IPS-18c (cell line): Measurements from ENCODE around the gene PITPNB.

Experiments
- H3K4me3 ChIP-seq: 2 replicates; pipeline ENCODE4 v1.7.0; 2013; ENCODE audit warnings: low read depth, mild to moderate bottlenecking, low read length, moderate library complexity; ENCODE audit not compliant: insufficient read depth
- H3K9me3 ChIP-seq: one replicate; pipeline ENCODE4 v1.6.1; 2013; ENCODE audit warnings: mild to moderate bottlenecking, low read length, moderate library complexity; ENCODE audit not compliant: control insufficient read depth, insufficient read depth

PITPNB gene

DNA sequence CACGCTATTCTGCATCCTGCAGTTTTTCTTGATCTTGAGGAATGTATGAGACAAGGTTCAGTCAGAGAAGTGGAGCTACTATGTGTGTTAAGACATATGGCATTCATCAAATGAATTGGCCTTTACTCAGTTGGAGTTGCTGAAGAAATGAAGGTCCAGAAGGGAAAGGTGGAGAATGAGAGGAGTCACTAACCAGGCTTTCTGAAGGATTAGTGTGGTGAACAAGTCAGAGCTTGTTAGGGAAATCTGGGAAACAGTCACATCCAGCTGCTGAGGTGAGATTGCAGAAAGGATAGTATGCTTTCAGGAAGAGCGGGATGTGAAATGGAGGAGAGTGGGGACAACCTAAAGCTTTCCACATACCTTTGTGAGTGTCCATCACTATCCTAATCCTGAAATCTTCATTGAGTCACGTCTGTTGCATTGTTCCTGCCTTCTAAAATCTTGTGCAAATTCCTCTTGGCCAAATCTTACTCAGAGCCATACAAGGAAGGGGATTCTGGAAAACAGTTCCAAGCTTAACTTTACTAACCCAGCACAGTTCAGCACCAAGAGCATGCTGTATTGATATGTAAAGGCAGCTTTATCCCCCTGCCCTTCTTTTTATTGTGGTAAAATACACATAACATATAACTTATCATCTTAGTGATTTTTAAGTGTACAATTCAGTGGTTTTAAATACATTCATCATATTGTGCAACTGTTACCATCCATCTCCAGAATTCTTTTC is 11.4 kb upstream of the PITPNB start:
- Histone ChIP-seq H3K4me3 (no peak overlapping the region), H3K9me3 (no peaks in the 10 kb centered on the region)

DNA sequence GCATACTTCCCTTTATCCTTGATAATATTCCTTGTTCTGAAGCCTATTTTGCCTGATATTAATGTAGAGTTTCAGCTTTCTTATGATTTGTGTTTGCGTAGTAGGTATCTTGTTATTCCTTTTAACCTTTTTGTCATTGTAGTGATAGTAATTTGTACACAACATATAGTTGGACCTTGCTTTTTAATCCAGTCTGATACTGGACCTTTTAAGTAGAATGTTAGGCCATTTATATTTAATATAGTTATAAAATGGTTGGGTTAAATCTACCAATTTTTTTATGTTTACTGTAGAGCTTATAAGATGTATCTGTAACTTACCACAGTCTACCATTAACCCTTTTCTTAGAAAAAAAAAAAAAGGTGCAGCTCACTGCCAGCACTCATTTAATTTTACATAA is 8.6 kb upstream of the PITPNB start:
- Histone ChIP-seq H3K9me3 (no peaks in the 10 kb centered on the region), H3K4me3 (no peak overlapping the region)

DNA sequence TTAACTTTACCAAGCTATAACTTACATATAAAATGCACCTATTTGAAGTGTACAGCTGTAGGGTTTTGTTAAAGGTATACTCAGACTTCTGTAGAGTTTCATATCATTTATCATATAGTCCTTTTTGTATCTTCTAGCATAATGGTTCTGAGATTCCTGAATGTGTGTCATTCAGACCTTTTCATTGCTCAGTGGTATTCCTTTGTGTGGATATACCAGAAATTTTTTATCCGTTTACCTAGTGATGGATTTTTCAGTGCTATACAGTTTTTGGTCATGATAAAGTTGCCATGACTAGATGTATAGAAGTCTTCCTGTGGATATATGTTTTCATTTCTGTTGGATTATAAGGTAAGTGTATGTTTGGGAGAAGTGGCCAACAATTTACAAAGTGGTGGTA is 6.3 kb upstream of the PITPNB start:
- no peaks in the 10 kb centered on the region for H3K9me3 ChIP-seq
- H3K4me3 ChIP-seq: no peak overlapping the region

DNA sequence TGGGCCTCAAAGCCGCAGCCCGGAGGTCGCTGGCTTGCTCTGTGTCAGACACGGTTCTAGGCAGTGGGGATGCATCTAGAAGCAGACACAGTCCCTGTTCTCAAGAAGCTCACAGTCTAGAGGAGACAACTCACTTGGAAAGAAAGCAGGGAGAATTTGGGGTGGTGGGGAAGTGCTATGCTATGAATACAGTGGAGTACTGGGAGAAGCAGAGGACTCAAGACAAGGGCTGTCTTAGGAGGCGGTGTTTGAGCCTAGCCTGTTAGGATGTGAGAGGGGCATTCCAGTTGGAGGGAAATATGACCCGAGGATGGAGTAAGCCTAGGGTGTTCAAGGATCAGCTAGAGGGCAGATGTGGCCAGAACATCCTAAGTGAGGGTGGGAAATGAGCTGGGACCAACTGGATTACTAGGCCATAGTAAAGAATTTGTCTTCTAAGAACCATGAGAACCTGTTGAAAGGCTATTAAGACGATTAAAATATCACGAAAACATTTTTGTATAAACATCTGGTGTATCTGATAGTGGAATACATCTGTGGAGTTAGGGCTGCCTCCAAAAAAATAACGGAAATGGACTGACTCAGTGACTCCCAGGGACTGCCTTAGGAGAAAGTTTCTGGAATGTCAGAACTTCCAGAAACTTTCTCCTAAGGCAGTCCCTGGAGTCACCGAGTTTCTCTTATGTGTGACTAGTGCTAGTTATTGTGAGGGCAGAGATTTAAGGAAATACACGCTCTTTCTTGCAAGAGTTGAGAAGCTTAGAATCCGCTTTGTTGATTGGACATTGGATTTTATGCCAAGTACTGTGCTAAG is 1.1 kb upstream of the PITPNB start:
- Histone ChIP-seq H3K9me3 (no peaks in the 10 kb centered on the region), H3K4me3 (peak overlapping the region; percentile 71)

DNA sequence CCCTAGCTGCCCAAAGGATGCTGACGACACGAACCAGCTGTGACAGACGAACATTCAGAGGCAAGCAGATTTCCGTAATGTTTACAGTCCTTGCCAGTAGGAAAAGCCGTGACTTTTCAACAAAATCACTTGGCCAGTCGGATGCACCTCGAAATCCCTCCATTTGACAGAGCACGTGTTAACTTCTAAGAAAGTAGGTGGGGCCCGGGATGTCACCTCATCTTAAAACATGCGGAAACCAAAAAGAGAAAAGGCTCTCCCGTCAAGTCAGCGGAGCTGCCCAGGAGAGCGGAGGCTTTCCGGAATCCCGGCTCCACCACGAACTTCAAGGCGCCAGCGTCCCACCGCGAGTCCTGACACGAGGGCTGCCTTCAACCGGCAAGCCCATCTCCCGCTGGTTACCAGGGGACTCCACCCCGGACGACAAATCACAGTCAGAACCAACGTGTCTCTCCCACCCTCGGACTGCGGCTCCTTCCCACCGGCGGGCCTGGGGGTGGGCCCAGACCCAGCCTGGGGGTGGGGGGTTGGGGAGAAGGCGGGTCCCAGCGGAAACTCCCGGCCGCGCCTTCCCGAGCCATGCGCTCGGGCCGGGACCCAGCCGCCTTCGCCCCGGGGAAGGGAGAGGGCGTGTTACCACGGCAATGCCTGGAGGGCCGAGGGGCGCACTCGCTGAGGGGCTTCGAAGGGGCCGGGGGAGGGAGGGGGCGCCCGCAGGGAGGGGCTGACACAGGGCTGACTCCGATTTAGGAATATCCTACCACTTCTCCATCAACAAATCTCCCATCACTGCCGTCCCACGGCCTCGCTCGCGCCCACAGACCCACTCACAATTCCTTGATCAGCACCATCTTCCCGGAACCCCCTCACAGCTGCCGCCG is 475 bp downstream of the PITPNB start:
- Histone ChIP-seq H3K9me3 (no peaks in the 10 kb centered on the region), H3K4me3 (peak overlapping the region; percentile 71)

DNA sequence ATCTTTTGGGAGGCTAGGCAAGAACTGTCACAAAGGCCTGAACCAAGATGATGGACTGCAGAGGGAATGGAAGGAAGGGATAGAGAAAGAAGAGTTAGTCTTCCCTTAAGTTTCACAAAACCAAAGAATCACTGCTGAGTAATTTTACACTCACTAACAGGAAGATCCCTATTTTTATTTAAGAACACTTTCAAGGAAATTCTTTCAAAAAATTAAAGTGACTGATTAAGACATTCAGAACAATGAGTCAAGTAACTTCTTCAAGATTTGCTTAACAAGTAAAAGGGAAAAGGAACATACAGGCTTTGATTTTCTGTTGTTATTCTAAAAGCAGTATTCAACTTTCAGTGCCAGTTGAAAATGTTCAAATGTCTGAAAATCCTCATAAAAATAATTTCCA is 3.1 kb downstream of the PITPNB start:
- Histone ChIP-seq H3K4me3 (no peak overlapping the region), H3K9me3 (no peaks in the 10 kb centered on the region)

DNA sequence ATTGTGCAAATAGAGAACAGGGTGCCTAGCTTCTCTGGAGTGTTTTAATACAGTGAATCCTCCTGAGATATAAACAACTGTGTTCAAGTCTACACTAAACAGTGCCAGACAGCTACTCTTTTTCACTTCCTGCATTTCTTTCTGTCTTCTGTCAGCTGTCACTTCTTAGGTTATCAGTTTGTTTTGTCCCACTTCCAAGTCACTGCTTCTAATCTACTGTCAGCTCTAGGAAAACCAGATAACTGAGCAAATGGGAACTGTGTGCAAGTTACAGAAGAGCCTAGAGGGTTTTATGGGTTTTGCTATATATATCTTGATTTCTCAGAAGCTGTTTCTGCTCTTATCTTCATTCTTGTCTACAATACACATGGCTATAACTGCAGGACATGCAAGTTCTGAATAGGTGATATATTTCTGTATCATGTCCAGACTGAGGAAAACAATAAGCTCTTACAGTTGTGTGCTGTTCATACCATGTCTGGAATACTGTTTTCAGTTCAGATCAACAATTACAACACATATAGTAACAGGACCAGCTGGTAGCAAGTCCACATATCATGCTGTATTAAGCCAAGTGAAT is 5.8 kb downstream of the PITPNB start:
- Histone ChIP-seq H3K9me3 (no peaks in the 10 kb centered on the region), H3K4me3 (no peak overlapping the region)

DNA sequence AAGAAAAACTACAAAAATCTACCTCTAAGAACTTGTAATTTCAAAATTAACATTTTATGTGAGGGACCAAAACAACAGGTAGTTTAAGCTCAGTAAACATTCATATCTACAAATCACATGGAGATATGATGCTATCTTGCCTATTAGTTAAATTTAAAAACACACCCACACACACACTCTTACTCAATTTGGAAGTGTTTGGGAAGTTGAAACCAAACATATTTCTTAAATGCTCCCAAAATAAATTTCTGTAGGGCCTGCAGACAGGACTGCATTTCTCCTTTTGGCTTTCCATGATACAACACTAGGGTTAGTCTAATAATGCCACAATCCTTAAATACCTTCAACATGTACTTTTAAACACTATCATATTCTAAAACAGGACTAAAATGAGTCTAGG is 7.0 kb downstream of the PITPNB start:
- no peaks in the 10 kb centered on the region for H3K9me3 ChIP-seq
- H3K4me3 ChIP-seq: no peak overlapping the region

DNA sequence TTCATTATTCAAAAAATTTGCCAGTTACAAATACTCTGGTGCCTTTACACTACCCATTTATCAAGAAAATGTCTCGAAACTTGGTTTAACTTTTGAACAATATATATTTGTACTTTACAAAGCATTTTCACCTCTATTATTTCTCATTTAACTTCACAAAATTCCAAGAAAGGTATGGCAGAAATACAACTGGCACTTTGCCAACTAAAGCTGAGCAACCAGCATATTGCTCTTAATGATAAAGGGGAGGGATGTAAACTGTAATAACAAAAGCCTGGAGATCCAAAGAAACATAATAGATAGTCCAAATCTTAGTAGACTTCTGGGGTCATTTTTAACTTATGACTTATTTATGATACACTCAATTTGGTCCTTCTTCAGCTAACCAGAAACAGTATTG is 7.7 kb downstream of the PITPNB start:
- Histone ChIP-seq H3K4me3 (no peak overlapping the region), H3K9me3 (no peaks in the 10 kb centered on the region)

DNA sequence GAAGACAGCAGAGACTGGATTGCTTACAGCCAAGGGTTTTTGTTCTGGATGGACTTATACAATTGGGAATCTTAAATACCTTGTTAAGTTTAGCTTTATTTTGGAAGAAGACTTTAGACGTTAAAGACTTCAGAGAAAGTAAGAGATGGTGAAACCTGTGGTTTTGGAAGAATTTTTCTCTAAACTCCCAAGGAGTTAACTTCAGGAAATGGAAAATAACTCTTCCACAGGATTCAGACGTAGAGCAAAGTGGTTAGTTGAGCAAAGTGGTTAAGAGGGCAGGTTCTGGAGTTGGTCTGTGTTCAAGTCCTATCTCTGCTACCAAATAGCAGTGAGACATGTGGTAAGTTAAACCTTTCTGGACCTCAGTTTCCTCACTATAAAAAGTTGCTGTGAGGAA is 12.8 kb downstream of the PITPNB start:
- H3K4me3 ChIP-seq: no peak overlapping the region
- no peaks in the 10 kb centered on the region for H3K9me3 ChIP-seq

DNA sequence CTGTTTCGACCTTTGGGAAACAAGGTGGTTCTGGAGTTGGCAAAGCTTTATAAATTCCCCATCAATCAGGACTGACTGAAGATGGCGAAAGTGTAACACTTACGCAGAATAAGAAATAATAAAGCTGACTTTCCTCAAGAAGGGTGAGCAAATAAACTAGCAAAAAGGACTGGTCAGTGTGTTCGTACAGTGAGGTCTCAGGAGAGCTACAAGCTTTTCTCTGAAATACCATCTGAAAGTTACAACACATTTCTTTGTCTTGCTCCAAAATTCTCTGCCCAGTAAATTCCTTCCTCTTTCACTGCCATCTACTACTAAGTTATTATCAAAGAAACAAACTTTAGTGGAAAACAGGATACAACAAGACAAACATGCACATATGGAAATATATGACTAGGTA is 13.4 kb downstream of the PITPNB start:
- Histone ChIP-seq H3K9me3 (no peaks in the 10 kb centered on the region), H3K4me3 (no peak overlapping the region)

DNA sequence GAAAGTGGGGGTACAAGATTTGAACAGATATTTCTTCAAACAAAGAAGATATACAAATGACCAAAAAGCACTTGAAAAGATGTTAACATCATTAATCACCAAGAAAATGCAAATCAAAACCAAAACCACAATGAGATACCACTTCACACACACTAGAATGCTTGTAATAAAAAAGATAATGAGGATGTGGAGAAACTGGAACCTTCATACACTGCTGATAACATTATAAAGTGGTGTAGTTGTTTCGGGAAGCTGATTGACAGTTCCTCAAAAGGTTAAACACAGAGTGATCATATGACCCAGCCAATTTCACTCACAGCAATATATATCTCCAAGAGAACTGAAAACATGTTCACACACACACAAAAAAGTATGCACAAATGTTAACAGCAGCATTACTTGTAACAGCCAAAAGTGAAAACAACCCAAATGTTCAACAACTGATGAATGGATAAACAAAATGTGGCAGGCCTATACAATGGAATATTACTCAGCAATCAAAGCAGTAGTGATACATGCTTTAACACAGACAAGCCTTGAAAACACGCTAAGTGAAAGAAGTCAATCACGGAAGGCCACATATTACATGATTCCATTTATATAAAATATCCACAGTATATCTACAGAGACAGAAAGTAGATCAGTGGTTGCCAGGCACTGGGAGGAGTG is 15.1 kb downstream of the PITPNB start:
- no peak overlapping the region for H3K4me3 ChIP-seq
- no peaks in the 10 kb centered on the region for H3K9me3 ChIP-seq

DNA sequence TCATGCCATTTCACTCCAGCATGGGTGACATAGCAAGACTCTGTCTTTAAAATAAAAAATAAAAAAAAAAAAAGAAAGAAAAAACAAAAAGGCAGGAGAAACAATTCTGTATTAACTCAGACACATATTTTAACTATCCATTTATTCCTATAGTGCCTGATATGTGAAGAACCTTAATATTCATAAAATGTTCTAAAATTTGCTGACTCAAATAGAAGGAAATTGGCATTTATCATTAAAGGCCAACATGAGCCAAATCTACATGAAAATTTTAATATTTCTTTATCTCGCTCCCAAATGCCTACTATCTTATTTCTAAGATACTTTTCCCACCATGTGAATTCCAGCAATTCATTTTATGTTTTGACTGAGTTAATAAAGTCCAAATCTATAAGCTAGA is 18.9 kb downstream of the PITPNB start:
- no peaks in the 10 kb centered on the region for H3K9me3 ChIP-seq

DNA sequence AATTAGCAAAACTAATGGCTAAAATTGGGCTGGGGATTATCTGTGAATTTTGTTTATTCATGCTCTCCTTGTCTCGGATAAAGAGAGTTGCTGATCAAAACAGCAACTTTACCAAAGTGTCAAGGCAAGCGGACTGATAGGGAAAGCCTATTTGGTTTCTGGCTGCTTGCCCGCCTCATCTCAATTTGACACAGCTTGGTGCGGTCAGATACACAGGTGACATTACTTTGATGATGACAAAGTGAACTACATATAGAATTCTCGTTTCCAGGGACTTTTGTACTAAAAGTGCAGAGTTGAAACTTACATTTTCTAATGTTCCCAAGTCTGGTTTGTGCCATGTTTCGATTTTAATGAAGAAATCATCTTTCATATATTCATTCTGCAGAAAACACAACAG is 22.8 kb downstream of the PITPNB start:
- Histone ChIP-seq H3K9me3 (no peaks in the 10 kb centered on the region), H3K4me3 (no peak overlapping the region)

More for the DNA sequence above, 18.9 kb downstream of the PITPNB start:
- no peak overlapping the region for H3K4me3 ChIP-seq

DNA sequence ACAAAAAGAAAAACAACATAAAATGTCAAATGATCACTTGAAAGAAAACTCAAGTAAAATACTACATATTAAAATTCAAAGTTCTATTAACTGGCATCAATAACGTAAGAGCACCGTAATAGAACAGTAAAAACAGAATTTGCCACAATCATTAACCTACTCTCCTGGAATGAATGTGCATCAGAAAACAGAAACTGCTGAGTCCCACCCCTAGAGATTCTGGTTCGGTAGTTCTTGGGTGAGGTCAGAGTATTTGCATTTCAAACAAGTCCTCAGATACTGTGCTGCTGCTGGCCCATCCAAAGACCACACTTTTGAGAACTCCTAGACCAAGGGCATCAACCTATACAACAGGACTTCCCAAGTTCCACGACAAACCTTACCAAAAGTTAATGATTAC is 23.5 kb downstream of the PITPNB start:
- Histone ChIP-seq H3K9me3 (no peaks in the 10 kb centered on the region), H3K4me3 (no peak overlapping the region)

DNA sequence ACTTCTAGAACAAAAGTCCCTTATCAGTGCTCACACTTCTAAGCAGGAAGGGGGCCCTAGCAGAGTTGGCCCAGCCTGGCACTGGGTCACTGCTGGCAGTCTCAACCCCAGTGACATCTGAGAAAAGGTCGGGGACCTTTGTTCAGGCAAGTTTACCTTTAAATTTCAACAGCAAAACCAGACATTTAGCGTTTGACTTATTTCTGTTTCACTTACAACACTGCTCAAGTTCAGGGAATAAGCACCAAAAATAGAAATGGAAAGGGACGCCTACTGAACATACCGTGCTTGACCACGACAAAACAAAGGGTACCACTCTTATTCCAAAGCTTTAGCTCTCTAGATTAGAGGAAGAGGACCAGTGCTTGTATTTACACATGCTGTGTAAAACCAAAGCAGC is 26.2 kb downstream of the PITPNB start:
- no peaks in the 10 kb centered on the region for H3K9me3 ChIP-seq

DNA sequence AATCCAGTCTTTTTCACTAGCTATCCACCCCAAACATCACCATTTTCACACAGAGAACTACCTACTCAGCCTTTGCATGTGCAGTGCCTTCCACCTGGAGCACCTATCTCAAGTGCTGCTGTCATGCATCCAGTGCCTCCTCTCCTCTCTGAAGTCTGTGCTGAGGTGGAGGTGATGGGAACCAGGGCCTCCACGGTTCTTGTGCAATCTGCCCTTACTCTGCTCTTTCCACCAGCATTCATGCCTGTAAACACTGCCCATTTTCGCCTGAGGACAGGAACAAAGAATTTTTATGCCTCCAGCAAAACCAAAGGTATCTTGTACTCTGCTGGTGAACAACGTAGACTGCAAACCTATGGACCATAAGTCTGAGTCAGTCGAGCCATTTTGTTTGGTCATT is 27.0 kb downstream of the PITPNB start:
- Histone ChIP-seq H3K9me3 (no peaks in the 10 kb centered on the region), H3K4me3 (no peak overlapping the region)

More for the DNA sequence above, 26.2 kb downstream of the PITPNB start:
- no peak overlapping the region for H3K4me3 ChIP-seq
